ENCODE measurements around the gene HDAC9.

HDAC9 gene

GRCh38 chr7:18552316-18552916 is 56.9 kb downstream of the HDAC9 start:
- FAIRE-seq = no peak

GRCh38 chr7:18552943-18553604 is 57.5 kb downstream of the HDAC9 start:
- DNase-seq (ENCODE audit: insufficient read length, low spot score) (no peak), FAIRE-seq (peak; percentile 93)

More at GRCh38 chr7:18552316-18552916, 56.9 kb downstream of the HDAC9 start:
- DNase-seq (ENCODE audit: insufficient read length, low spot score) = no peak

GRCh38 chr7:18553605-18554003 is 58.1 kb downstream of the HDAC9 start:
- DNase-seq (ENCODE audit: insufficient read length, low spot score) = no peak
- FAIRE-seq = peak; percentile 4

- FAIRE-seq (no peak), DNase-seq (ENCODE audit: insufficient read length, low spot score) (no peak)
These were observed 59.6 kb downstream of the HDAC9 start for GRCh38 chr7:18555120-18555519.

GRCh38 chr7:18555968-18556367 is 60.4 kb downstream of the HDAC9 start:
- DNase-seq (ENCODE audit: insufficient read length, low spot score) (no peak), FAIRE-seq (no peak)

GRCh38 chr7:18558503-18558902 is 63.0 kb downstream of the HDAC9 start:
- no peak for DNase-seq (ENCODE audit: insufficient read length, low spot score)
- FAIRE-seq = no peak

GRCh38 chr7:18558910-18559309 is 63.4 kb downstream of the HDAC9 start:
- FAIRE-seq = no peak

GRCh38 chr7:18559756-18560155 is 64.2 kb downstream of the HDAC9 start:
- no peak for DNase-seq (ENCODE audit: insufficient read length, low spot score)
- FAIRE-seq = no peak

More at GRCh38 chr7:18558910-18559309, 63.4 kb downstream of the HDAC9 start:
- no peak for DNase-seq (ENCODE audit: insufficient read length, low spot score)

- FAIRE-seq (no peak), DNase-seq (ENCODE audit: insufficient read length, low spot score) (no peak)
These were observed 69.2 kb downstream of the HDAC9 start for GRCh38 chr7:18564779-18565178.

- FAIRE-seq = no peak
- DNase-seq (ENCODE audit: insufficient read length, low spot score) = no peak
These were observed 69.8 kb downstream of the HDAC9 start for GRCh38 chr7:18565337-18565736.

- FAIRE-seq (peak; percentile 49), DNase-seq (ENCODE audit: insufficient read length, low spot score) (no peak)
These were observed 70.7 kb downstream of the HDAC9 start for GRCh38 chr7:18566205-18566604.

- DNase-seq (ENCODE audit: insufficient read length, low spot score) = peak; percentile 20
These were observed 71.3 kb downstream of the HDAC9 start for GRCh38 chr7:18566829-18567228.

GRCh38 chr7:18570441-18570840 is 74.9 kb downstream of the HDAC9 start:
- FAIRE-seq (no peak), DNase-seq (ENCODE audit: insufficient read length, low spot score) (no peak)

More at GRCh38 chr7:18566829-18567228, 71.3 kb downstream of the HDAC9 start:
- peak; percentile 96 for FAIRE-seq

- FAIRE-seq (peak; percentile 69), DNase-seq (ENCODE audit: insufficient read length, low spot score) (no peak)
These were observed 75.4 kb downstream of the HDAC9 start for GRCh38 chr7:18570890-18571478.

- DNase-seq (ENCODE audit: insufficient read length, low spot score) = no peak
- FAIRE-seq = no peak
These were observed 76.6 kb downstream of the HDAC9 start for GRCh38 chr7:18572154-18572553.

- peak; percentile 75 for FAIRE-seq
These were observed 77.3 kb downstream of the HDAC9 start for GRCh38 chr7:18572885-18573284.

GRCh38 chr7:18573410-18574234 is 78.1 kb downstream of the HDAC9 start:
- DNase-seq (ENCODE audit: insufficient read length, low spot score) = no peak
- FAIRE-seq = no peak

More at GRCh38 chr7:18572885-18573284, 77.3 kb downstream of the HDAC9 start:
- no peak for DNase-seq (ENCODE audit: insufficient read length, low spot score)

- no peak for DNase-seq (ENCODE audit: insufficient read length, low spot score)
- no peak for FAIRE-seq
These were observed 78.6 kb downstream of the HDAC9 start for GRCh38 chr7:18574235-18574540.

- no peak for FAIRE-seq
- no peak for DNase-seq (ENCODE audit: insufficient read length, low spot score)
These were observed 79.1 kb downstream of the HDAC9 start for GRCh38 chr7:18574676-18575075.

- DNase-seq (ENCODE audit: insufficient read length, low spot score) (no peak), FAIRE-seq (no peak)
These were observed 80.3 kb downstream of the HDAC9 start for GRCh38 chr7:18575622-18576572.
